Vagina (tissue), 2 donors: ENCODE results near the gene GPR65. TPM values are rescaled to one million over a fixed set of nuclear protein-coding genes. Genes with fewer than 3 reads are reported as not detected.

ENCODE experiments used
- DNase-seq, 2 donors: peaks; one replicate each; pipeline ENCODE4 v3.0.0-alpha.2; 2017; ENCODE audit errors: extremely low spot score in 2 of 2
- H3K27ac ChIP-seq: fragments of 200-600 bp; sonication (generic); one replicate; pipeline ENCODE4 v1.5.1; 2019
- H3K27me3 ChIP-seq: fragments of 200-600 bp; sonication (generic); one replicate; pipeline ENCODE4 v1.5.1; 2019
- H3K36me3 ChIP-seq, 2 donors: fragments of 200-600 bp; sonication (generic); one replicate each; pipeline ENCODE4 v1.5.1; 2017 to 2019
- H3K4me1 ChIP-seq: fragments of 200-600 bp; sonication (generic); one replicate; pipeline ENCODE4 v1.5.1; 2019
- H3K4me3 ChIP-seq, 2 donors: fragments of 200-600 bp; sonication (generic); 1 replicate in 1 of 2; 2 replicates in 1 of 2; pipeline ENCODE4 v1.5.1; 2016 to 2019
- H3K9me3 ChIP-seq: fragments of 200-600 bp; sonication (generic); one replicate; pipeline ENCODE4 v1.5.1; 2019
- CTCF ChIP-seq, 3 experiments: fragments of 450-650 bp in 2 of 3; fragments of 200-600 bp in 1 of 3; sonication (generic) in 1 of 3; IDR thresholded peaks; one replicate each; pipeline ENCODE4 v1.5.1; 2017 to 2019; ENCODE audit warnings: antibody characterized with exemption in 3 of 3, mild to moderate bottlenecking in 2 of 3, moderate library complexity in 2 of 3
- POLR2A ChIP-seq, 2 donors: fragments of 450-650 bp; IDR thresholded peaks; one replicate each; pipeline ENCODE4 v1.6.1; 2017; ENCODE audit warnings: antibody characterized with exemption in 2 of 2, mild to moderate bottlenecking in 2 of 2, moderate library complexity in 2 of 2
- POLR2AphosphoS5 ChIP-seq, 2 donors: sonication (generic); formaldehyde crosslinking; IDR thresholded peaks; one replicate each; pipeline ENCODE4 v1.9.0; 2017; ENCODE audit warnings: antibody characterized with exemption in 2 of 2, mild to moderate bottlenecking in 2 of 2, low read depth in 1 of 2; ENCODE audit not compliant: insufficient read depth in 1 of 2
- intact Hi-C: fragments of 100-400 bp; cut with DNase I; formaldehyde crosslinking; loops from one replicate; pipeline ENCODE4 v1.15.1; 2023
- total RNA-seq: library from RNA; depleted of rRNA; stranded (reverse); fragments of >200 nt; gene quantifications from one replicate; pipeline ENCODE4 v1.2.3, GENCODE V29; 2016

GPR65 gene, protein sequence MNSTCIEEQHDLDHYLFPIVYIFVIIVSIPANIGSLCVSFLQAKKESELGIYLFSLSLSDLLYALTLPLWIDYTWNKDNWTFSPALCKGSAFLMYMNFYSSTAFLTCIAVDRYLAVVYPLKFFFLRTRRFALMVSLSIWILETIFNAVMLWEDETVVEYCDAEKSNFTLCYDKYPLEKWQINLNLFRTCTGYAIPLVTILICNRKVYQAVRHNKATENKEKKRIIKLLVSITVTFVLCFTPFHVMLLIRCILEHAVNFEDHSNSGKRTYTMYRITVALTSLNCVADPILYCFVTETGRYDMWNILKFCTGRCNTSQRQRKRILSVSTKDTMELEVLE
- 1.2 TPM for total RNA-seq

- Histone ChIP-seq H3K4me1 (no peaks in the 10 kb centered on the region), H3K9me3 (no peaks in the 10 kb centered on the region), H3K27ac (peak within 1 kb of the TSS; percentile 52), H3K36me3 (no peaks in the 10 kb centered on the region), H3K27me3 (no peaks in the 10 kb centered on the region), H3K4me3 (peak within 1 kb of the TSS in 1 of 2 donors; percentile 18)
- no peak for DNase-seq
- intact Hi-C loops: no loop called here
- TF ChIP-seq CTCF (IDR thresholded peaks at IDR 0.05) (no peak), POLR2AphosphoS5 (IDR thresholded peaks at IDR 0.05; ENCODE audit: insufficient read depth in 1 of 2, low read depth in 1 of 2) (no peak), POLR2A (IDR thresholded peaks at IDR 0.05) (no peak)
Observed at GRCh38 chr14:88005050-88005481, at the start of gene GPR65. Gene GPR65 (plus strand): TSS chr14:88005135. CDS start chr14:88010848, 5,713 bp downstream.

- Histone ChIP-seq H3K36me3 (no peaks in the 10 kb centered on the region), H3K4me3 (no peak overlapping the region), H3K27ac (no peak overlapping the region), H3K9me3 (no peaks in the 10 kb centered on the region), H3K4me1 (no peaks in the 10 kb centered on the region), H3K27me3 (no peaks in the 10 kb centered on the region)
- no peak for TF ChIP-seq POLR2AphosphoS5 (IDR thresholded peaks at IDR 0.05; ENCODE audit: insufficient read depth in 1 of 2, low read depth in 1 of 2)
- TF ChIP-seq POLR2A (IDR thresholded peaks at IDR 0.05): no peak
- no peak for TF ChIP-seq CTCF (IDR thresholded peaks at IDR 0.05)
- DNase-seq: no peak
- intact Hi-C loops: no loop called here
Observed at GRCh38 chr14:87955501-87955900, 49.4 kb upstream of the GPR65 start.

DNA sequence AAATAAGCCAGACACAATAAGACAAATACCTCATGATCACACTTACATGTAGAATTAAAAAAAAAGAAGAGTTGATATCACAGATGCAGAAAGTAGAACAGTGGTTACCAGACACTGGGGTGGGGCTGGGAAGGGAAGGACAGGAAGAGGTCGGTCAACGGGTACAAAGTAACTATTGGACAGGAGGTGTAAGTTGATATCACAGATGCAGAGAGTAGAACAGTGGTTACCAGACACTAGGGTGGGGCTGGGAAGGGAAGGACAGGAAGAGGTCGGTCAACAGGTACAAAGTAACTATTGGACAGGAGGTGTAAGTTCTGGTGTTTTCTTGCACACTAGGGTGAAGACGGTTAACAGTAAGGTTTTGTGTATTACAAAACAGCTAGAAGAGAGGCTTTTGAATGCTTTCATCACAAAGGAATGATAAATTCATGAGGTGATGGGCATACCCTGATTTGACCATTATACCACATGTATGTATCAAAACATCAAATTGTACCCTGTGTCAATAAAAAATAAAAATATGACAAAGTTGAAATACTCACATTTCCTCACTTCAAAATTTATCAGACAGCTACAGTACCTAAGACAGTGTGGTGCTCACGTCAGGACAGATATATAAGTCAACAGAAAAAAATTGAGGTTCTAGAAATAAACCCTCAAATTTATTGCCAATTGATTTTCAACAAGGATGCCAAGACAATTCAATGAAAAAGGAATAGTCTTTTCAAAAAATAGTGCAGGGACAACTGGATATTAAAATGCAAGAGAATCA, 44.7 kb upstream of the GPR65 start:
- Histone ChIP-seq H3K4me1 (no peaks in the 10 kb centered on the region), H3K27ac (no peak overlapping the region), H3K9me3 (no peaks in the 10 kb centered on the region), H3K4me3 (no peak overlapping the region), H3K27me3 (no peaks in the 10 kb centered on the region), H3K36me3 (peaks cover 0 to 25% of the 10 kb centered on the region in 2 donors)
- intact Hi-C loops: no loop called here
- TF ChIP-seq POLR2AphosphoS5 (IDR thresholded peaks at IDR 0.05; ENCODE audit: insufficient read depth in 1 of 2, low read depth in 1 of 2) (no peak), POLR2A (IDR thresholded peaks at IDR 0.05) (no peak), CTCF (IDR thresholded peaks at IDR 0.05) (no peak)
- DNase-seq: no peak

- no peaks in the 10 kb centered on the region for H3K9me3 ChIP-seq
- intact Hi-C loops: no loop called here
- DNase-seq: no peak
- no peak overlapping the region for H3K27ac ChIP-seq
- no peak overlapping the region for H3K4me3 ChIP-seq
- H3K4me1 ChIP-seq: no peaks in the 10 kb centered on the region
- peaks cover 0 to 27% of the 10 kb centered on the region in 2 donors for H3K36me3 ChIP-seq
- H3K27me3 ChIP-seq: no peaks in the 10 kb centered on the region
- no peak for TF ChIP-seq POLR2A (IDR thresholded peaks at IDR 0.05)
- TF ChIP-seq CTCF (IDR thresholded peaks at IDR 0.05): no peak
- no peak for TF ChIP-seq POLR2AphosphoS5 (IDR thresholded peaks at IDR 0.05; ENCODE audit: insufficient read depth in 1 of 2, low read depth in 1 of 2)
Observed at GRCh38 chr14:87961246-87961645, 43.7 kb upstream of the GPR65 start.
